Eye (tissue), 1 donor: ENCODE data around the gene SLC30A2.

ENCODE experiments used
- DNase-seq: peaks from one replicate; pipeline ENCODE4 v3.0.0-alpha.2; 2015

SLC30A2 gene

GRCh38 chr1:26038477-26038876 is 7.4 kb downstream of the SLC30A2 start:
- DNase-seq, result no peak

- DNase-seq, result no peak
These were observed 8.0 kb downstream of the SLC30A2 start for GRCh38 chr1:26037904-26038303.

- DNase-seq, result no peak
These were observed 9.1 kb downstream of the SLC30A2 start for GRCh38 chr1:26036756-26037281.

GRCh38 chr1:26035959-26036755 is 9.8 kb downstream of the SLC30A2 start:
- DNase-seq, result peak; percentile 95

GRCh38 chr1:26035203-26035958 is 10.5 kb downstream of the SLC30A2 start:
- peak; percentile 97 for DNase-seq

GRCh38 chr1:26034504-26035202 is 11.3 kb downstream of the SLC30A2 start:
- DNase-seq, result no peak

- DNase-seq, result no peak
These were observed 13.1 kb downstream of the SLC30A2 start for GRCh38 chr1:26032656-26033357.

GRCh38 chr1:26031611-26032220 is 14.2 kb downstream of the SLC30A2 start:
- no peak for DNase-seq

- DNase-seq, result no peak
These were observed 14.7 kb downstream of the SLC30A2 start for GRCh38 chr1:26031196-26031595.

GRCh38 chr1:26029864-26030481 is 15.9 kb downstream of the SLC30A2 start:
- DNase-seq, result no peak

GRCh38 chr1:26029054-26029863 is 16.7 kb downstream of the SLC30A2 start:
- DNase-seq, result no peak

- no peak for DNase-seq
These were observed 17.4 kb downstream of the SLC30A2 start for GRCh38 chr1:26028490-26028980.

- DNase-seq, result no peak
These were observed 18.0 kb downstream of the SLC30A2 start for GRCh38 chr1:26027716-26028489.

GRCh38 chr1:26025517-26025916 is 20.4 kb downstream of the SLC30A2 start:
- no peak for DNase-seq

GRCh38 chr1:26025060-26025459 is 20.9 kb downstream of the SLC30A2 start:
- no peak for DNase-seq

- DNase-seq, result no peak
These were observed 22.1 kb downstream of the SLC30A2 start for GRCh38 chr1:26023826-26024225.

- no peak for DNase-seq
These were observed 22.9 kb downstream of the SLC30A2 start for GRCh38 chr1:26023009-26023408.

- no peak for DNase-seq
These were observed 23.5 kb downstream of the SLC30A2 start for GRCh38 chr1:26022404-26022779.

GRCh38 chr1:26021647-26022403 is 24.1 kb downstream of the SLC30A2 start, which contains the start of gene EXTL1:
Gene EXTL1 (plus strand): TSS chr1:26021775. CDS start chr1:26022647, 872 bp downstream.
- DNase-seq, result peak; percentile 93
